ENCODE data around the gene SLC17A9.

Gene SLC17A9

GRCh38 chr20:62937268-62938104 lies 15.0 kb upstream of the SLC17A9 start:
- peak; percentile 97 for DNase-seq (ENCODE audit: low read depth in 1 of 2, low spot score in 1 of 2)

DNA sequence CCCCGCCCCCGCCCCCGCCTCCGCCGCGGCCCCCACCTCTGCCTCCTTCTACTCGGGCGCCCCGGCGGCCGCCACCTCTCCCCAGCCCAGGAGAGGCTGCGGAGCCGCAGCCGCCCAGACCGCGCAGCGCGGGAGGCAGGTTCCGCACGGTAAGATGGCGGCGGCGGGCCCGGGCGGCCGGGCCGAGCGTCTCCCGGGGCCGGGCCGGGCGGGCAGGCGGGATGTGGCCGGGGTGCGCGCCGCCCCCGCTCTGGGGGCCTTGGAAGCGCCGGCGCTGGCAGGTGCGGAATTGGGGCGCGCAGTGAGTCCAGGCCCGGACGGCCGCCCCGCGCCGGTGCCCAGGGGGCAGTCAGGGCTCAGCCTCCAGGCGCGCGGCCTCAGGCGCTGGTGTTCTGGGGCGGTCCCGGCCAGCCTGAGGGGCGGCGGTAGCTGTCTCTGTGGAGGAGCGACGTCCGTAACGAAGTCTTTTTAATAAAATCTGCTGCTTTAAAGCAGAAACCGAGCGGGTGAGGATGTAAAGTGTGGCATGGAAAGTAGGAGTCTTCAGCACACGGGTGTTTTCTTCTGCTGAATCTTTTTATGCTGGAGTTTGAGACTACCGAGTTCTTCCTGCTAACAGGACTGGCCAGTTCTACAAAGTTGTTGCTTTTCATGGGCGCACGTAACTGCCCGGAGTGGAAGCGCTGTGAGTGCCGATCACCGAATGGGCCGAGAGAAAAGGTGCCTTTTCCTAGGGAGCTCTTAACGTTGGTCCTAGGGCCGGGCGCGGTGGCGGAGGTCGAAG lies 14.2 kb upstream of the SLC17A9 start, which contains the start of gene GID8:
Gene GID8, plus strand, starts transcription at position 43 of the 784 bp plus-strand sequence. CDS start 3,356 bp downstream, outside the sequence.
- no peak for DNase-seq (ENCODE audit: low read depth in 1 of 2, low spot score in 1 of 2)

- no peak for DNase-seq (ENCODE audit: low read depth in 1 of 2, low spot score in 1 of 2)
These were observed 11.6 kb upstream of the SLC17A9 start for GRCh38 chr20:62940875-62941274.

- DNase-seq (ENCODE audit: low read depth in 1 of 2, low spot score in 1 of 2) = no peak
These were observed 10.7 kb upstream of the SLC17A9 start for GRCh38 chr20:62941792-62942191.

- no peak for DNase-seq (ENCODE audit: low read depth in 1 of 2, low spot score in 1 of 2)
These were observed 10.1 kb upstream of the SLC17A9 start for GRCh38 chr20:62942456-62942855.

- DNase-seq (ENCODE audit: low read depth in 1 of 2, low spot score in 1 of 2) = no peak
These were observed 9.1 kb upstream of the SLC17A9 start for GRCh38 chr20:62943396-62943795.

GRCh38 chr20:62944184-62944583 lies 8.3 kb upstream of the SLC17A9 start:
- no peak for DNase-seq (ENCODE audit: low read depth in 1 of 2, low spot score in 1 of 2)

DNA sequence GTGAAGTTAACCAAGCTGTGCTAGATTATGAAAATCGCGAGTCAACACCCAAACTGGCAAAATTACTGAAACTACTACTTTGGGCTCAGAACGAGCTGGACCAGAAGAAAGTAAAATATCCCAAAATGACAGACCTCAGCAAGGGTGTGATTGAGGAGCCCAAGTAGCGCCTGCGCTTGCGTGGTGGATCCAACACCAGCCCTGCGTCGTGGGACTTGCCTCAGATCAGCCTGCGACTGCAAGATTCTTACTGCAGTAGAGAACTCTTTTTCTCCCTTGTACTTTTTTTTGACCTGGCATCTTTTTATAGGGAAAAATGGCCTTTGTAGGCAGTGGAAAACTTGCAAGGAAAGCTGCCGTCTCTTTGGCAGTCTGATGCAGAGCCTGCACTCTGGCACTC lies 7.8 kb upstream of the SLC17A9 start:
- DNase-seq (ENCODE audit: low read depth in 1 of 2, low spot score in 1 of 2) = no peak

- DNase-seq (ENCODE audit: low read depth in 1 of 2, low spot score in 1 of 2) = no peak
These were observed 6.7 kb upstream of the SLC17A9 start for GRCh38 chr20:62945771-62946339.

DNA sequence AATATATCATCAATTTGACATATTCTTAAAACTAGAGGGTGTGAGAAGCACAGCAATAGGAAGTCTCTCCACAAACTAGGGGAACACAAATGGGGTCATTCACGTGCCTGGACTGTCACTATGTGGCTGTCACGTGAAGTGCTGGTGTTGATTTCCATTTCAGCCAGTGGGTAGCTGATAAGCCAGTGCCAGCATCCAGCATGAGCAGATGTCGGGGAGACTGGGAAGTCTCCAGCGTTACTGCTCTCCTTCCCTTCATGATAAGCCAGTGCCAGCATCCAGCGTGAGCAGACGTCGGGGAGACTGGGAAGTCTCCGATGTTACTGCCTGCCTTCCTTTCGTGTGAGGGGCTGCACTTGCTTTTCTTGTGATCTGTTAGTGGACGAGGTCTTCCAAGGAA lies 5.6 kb upstream of the SLC17A9 start:
- no peak for DNase-seq (ENCODE audit: low read depth in 1 of 2, low spot score in 1 of 2)

GRCh38 chr20:62947532-62948300 lies 4.8 kb upstream of the SLC17A9 start:
- DNase-seq (ENCODE audit: low read depth in 1 of 2, low spot score in 1 of 2) = no peak

- no peak for DNase-seq (ENCODE audit: low read depth in 1 of 2, low spot score in 1 of 2)
These were observed 3.2 kb upstream of the SLC17A9 start for GRCh38 chr20:62949153-62949821.

GRCh38 chr20:62949962-62950361 lies 2.5 kb upstream of the SLC17A9 start:
- DNase-seq (ENCODE audit: low read depth in 1 of 2, low spot score in 1 of 2) = no peak

DNA sequence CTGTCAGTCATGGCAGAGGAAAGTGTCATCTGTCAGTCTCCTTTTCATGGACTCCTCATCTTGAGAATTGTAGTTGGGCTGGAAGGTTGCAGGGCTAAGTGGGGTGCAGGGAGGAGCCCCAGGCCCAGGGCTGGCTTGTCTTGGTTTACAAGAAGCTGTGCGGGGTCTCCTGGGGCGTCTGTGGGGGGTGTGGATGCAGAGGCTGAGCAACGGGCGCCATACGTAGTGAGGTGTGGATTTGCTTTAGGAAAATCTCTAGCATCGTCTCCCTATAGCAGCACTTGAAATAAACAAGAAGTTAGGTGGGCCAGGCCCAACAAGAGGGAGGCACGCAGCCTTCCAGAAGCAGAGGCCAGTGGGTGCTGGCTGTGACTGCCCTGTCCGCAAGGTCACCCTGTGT lies 1.8 kb upstream of the SLC17A9 start:
- DNase-seq (ENCODE audit: low read depth in 1 of 2, low spot score in 1 of 2) = no peak

- no peak for DNase-seq (ENCODE audit: low read depth in 1 of 2, low spot score in 1 of 2)
These were observed 1.2 kb upstream of the SLC17A9 start for GRCh38 chr20:62951143-62951895.

GRCh38 chr20:62951896-62952372 lies 575 bp upstream of the SLC17A9 start:
- no peak for DNase-seq (ENCODE audit: low read depth in 1 of 2, low spot score in 1 of 2)

DNA sequence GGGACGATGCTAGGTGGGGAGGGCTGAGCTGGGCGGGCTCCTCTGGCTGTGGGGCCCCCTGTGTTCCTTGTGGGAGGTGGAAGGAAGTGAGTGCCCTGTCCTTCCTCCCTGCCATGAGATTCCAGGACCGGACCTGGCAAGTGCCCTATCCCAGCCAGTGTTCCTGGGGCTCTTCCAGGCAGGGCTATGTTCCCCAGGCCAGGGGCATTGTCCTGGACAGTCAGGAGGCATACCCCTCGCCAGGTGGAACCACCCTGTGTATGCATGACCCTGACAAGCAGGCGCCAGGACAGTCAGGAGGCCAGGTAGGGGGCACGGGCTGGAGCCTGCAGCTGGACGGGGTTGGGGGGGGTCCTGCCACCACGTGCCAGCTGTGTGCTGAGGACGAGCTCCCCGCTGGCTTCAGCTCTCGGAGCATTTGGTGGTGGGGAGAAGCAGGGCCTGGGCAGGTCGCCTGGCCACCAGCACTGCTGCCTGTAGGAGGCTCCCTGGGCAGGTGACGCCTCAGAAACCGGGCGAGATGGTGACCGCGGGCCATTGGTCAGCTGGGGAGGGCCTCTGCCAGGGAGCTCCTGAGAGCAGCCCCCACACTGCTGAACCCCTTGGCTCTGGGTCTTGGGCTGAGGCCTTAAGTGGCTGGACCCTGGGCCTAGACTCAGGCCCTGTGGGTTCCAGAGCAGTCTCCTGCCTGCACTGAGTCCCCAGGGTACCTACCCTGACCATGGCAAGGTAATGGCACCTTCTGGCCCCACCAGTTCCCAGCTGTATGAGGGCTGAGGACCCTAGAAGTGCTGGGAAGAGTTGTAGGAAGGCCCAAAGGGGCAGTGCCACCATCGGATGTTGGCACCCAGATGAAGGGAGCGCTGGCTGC lies 694 bp downstream of the SLC17A9 start:
- no peak for DNase-seq (ENCODE audit: low read depth in 1 of 2, low spot score in 1 of 2)

- peak in 1 of 2 donors; percentile 47 for DNase-seq (ENCODE audit: low read depth in 1 of 2, low spot score in 1 of 2)
These were observed 1.6 kb downstream of the SLC17A9 start for GRCh38 chr20:62953839-62954703.
